HEK293T (cell line): ENCODE data around the gene SLC15A3.

Experiments used
- CTCF ChIA-PET: fragments of 350-600 bp; formaldehyde crosslinking; extraction: SDS; loops from one replicate; lab custom pipeline; 2021; ENCODE audit warnings: antibody characterized with exemption, inconsistent platforms; lab: Yijun Ruan, JAX
- POLR2A ChIA-PET: fragments of 350-600 bp; formaldehyde crosslinking; extraction: SDS; loops from one replicate; lab custom pipeline; 2020; ENCODE audit warnings: antibody characterized with exemption, inconsistent platforms; lab: Yijun Ruan, JAX
- DNase-seq: peaks from one replicate; pipeline ENCODE4 v3.0.0; 2012; ENCODE audit warnings: mixed read lengths; ENCODE audit errors: extremely low spot score
- ARNT ChIP-seq: fragments of 450-650 bp; IDR thresholded peaks from 2 replicates; pipeline ENCODE4 v1.6.1; 2017; ENCODE audit warnings: mild to moderate bottlenecking
- BHLHE40 ChIP-seq: fragments of 450-650 bp; IDR thresholded peaks from 2 replicates; pipeline ENCODE4 v1.6.1; 2016; ENCODE audit warnings: mild to moderate bottlenecking, moderate library complexity, borderline replicate concordance
- CTBP1 ChIP-seq: fragments of 450-650 bp; IDR thresholded peaks from 2 replicates; pipeline ENCODE4 v1.6.1; 2016; ENCODE audit warnings: borderline replicate concordance
- ELF4 ChIP-seq: fragments of 450-650 bp; IDR thresholded peaks from 2 replicates; pipeline ENCODE4 v1.6.1; 2017; ENCODE audit warnings: antibody characterized with exemption
- FOXA1 ChIP-seq: fragments of 450-650 bp; IDR thresholded peaks from 2 replicates; pipeline ENCODE4 v1.6.1; 2016; ENCODE audit warnings: mild to moderate bottlenecking
- FOXK2 ChIP-seq: fragments of 450-650 bp; IDR thresholded peaks from 2 replicates; pipeline ENCODE4 v1.6.1; 2016; ENCODE audit warnings: mild to moderate bottlenecking
- FOXM1 ChIP-seq: fragments of 450-650 bp; IDR thresholded peaks from 2 replicates; pipeline ENCODE4 v1.6.1; 2017; ENCODE audit warnings: mild to moderate bottlenecking, borderline replicate concordance
- HDGF ChIP-seq: fragments of 450-650 bp; IDR thresholded peaks from 2 replicates; pipeline ENCODE4 v1.6.1; 2017; ENCODE audit warnings: antibody characterized with exemption, borderline replicate concordance
- L3MBTL2 ChIP-seq: fragments of 450-650 bp; conservative IDR thresholded peaks from 2 replicates; pipeline ENCODE4 v1.6.1; 2016; ENCODE audit warnings: mild to moderate bottlenecking
- LEF1 ChIP-seq: fragments of 450-650 bp; IDR thresholded peaks from 2 replicates; pipeline ENCODE4 v1.6.1; 2017; ENCODE audit warnings: mild to moderate bottlenecking, borderline replicate concordance
- NFRKB ChIP-seq: fragments of 450-650 bp; IDR thresholded peaks from 2 replicates; pipeline ENCODE4 v1.6.1; 2016; ENCODE audit warnings: mild to moderate bottlenecking, moderate library complexity
- SP1 ChIP-seq: fragments of 450-650 bp; IDR thresholded peaks from 2 replicates; pipeline ENCODE4 v1.6.1; 2017
- SUZ12 ChIP-seq: fragments of 450-650 bp; IDR thresholded peaks from 2 replicates; pipeline ENCODE4 v1.6.1; 2016; ENCODE audit warnings: mild to moderate bottlenecking
- TARDBP ChIP-seq: fragments of 450-650 bp; IDR thresholded peaks from 2 replicates; pipeline ENCODE4 v1.6.1; 2016
- ZNF384 ChIP-seq: fragments of 450-650 bp; IDR thresholded peaks from 2 replicates; pipeline ENCODE4 v1.6.1; 2016
- TF ChIP-seq, protein P1 (sequence below): fragments of 450-650 bp; IDR thresholded peaks from 2 replicates; pipeline ENCODE4 v1.6.1; 2016

SLC15A3 gene

DNA sequence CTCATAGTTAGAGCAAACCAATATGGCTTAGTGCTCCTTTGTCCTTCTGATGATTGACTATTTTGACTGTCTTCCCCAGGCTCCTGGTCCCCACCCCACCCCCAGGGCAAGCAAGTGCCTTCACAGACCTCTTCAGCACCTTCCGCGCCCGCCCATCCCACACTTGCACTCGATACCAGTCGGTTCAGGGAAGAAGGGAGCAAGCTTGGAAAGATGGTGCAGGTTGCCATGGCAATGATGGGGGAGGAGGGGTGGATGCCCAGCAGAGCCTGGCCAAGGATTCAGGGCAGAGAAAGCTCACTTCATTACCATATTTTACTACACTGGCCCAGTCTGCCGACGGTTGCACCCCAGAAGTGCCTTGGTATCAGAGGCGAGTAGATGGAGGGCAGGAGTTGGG, 25.5 kb downstream of the SLC15A3 start:
- no peak for DNase-seq
- ChIA-PET CTCF (no interaction called here), POLR2A (interaction anchor here (0.6 to 2.1 kb wide), 2 partner anchors 13 to 21 kb away, joined by 3 to 8 read pairs; partner anchors contain the start of gene TMEM109)
- no peak for TF ChIP-seq HDGF
- TF ChIP-seq NFRKB = no peak
- TF ChIP-seq CTBP1 = no peak
- TF ChIP-seq ZNF384 = no peak
- TF ChIP-seq, protein P1, sequence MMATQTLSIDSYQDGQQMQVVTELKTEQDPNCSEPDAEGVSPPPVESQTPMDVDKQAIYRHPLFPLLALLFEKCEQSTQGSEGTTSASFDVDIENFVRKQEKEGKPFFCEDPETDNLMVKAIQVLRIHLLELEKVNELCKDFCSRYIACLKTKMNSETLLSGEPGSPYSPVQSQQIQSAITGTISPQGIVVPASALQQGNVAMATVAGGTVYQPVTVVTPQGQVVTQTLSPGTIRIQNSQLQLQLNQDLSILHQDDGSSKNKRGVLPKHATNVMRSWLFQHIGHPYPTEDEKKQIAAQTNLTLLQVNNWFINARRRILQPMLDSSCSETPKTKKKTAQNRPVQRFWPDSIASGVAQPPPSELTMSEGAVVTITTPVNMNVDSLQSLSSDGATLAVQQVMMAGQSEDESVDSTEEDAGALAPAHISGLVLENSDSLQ = no peak
- TF ChIP-seq SP1 = no peak
- no peak for TF ChIP-seq SUZ12
- TF ChIP-seq LEF1 = no peak
- TF ChIP-seq L3MBTL2 = no peak
- TF ChIP-seq ELF4 = no peak
- TF ChIP-seq TARDBP = no peak
- TF ChIP-seq FOXA1 = no peak
- TF ChIP-seq FOXM1 = no peak
- no peak for TF ChIP-seq FOXK2
- TF ChIP-seq BHLHE40 = no peak
- TF ChIP-seq ARNT = no peak

DNA sequence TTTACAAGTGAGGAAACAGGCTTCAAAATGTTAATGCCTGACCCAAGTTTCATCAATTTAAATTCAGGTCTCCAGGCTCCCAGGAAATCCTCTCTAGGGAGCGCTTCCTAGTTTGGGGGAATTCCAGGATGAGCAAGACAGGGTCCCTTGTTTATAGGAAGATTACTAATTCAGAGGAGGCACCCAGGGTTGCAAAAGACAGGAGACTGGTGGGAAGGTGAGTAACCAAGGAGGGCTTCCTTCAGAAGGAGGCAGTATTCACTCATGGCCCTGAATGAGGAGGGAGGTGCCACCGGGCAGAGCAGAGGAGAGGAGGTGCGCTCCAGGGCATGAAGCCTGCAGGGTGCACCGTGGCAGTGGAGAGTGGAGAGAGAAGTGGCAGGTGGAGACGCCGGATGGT, 26.1 kb downstream of the SLC15A3 start:
- no peak for DNase-seq
- ChIA-PET POLR2A (no interaction called here), CTCF (no interaction called here)
- TF ChIP-seq BHLHE40 (no peak), FOXM1 (no peak), SP1 (no peak), HDGF (no peak), LEF1 (no peak), CTBP1 (no peak), ELF4 (no peak), ARNT (no peak), NFRKB (no peak), L3MBTL2 (no peak), FOXK2 (no peak), TARDBP (no peak), FOXA1 (no peak), SUZ12 (no peak), ZNF384 (no peak)
- TF ChIP-seq, protein P1 = no peak

DNA sequence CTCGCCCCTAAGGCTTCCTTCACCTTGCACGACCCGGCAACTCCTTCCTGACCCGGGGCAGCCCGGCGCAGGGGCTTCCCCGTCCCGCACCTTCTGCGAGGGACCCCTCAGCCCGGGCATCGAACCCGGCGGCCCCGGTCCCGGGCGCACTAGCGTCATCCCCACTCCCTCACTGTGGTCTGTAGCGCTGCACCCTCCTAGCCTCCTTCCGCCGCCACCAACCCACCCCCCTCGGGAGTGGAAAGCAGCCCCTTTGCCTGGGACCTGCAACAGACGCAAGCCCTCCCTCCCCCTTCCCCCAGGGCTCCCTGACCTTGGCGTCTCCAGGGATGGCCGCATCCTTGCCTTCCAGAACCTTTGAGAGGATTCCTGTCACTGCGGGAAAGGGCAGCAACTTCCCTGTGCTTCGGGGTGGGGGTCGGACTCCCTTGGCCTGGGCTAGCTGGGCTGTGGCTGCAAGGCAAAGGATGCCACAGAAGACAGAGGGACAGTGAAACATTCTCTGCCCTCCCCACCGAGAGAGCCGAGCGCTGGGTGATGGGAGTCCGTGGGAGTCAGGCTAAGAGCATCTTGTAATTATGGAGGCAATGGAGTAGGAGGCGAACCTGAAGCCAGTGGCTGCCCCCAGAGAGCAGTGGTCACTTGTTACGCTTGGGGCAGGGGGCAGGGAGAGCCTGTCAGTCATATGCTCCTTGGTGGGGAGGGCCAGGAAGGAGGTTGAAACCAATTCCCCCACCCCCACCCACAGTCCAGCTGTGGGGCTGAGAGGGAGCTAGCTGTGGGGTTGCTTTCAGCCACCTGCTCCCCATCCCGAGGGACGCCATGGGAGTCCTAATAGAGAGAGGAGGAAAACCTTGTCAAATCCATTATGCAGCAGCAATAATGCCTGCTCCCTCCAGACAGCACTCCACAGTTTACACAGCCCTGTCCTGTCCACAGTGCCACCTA, 26.8 kb downstream of the SLC15A3 start:
- ChIA-PET POLR2A (no interaction called here), CTCF (no interaction called here)
- TF ChIP-seq L3MBTL2 (no peak), ZNF384 (no peak), SUZ12 (no peak), SP1 (no peak), TARDBP (no peak), FOXK2 (no peak), ELF4 (no peak)
- TF ChIP-seq, protein P1 = peak; percentile 58
- DNase-seq = peak; percentile 22

DNA sequence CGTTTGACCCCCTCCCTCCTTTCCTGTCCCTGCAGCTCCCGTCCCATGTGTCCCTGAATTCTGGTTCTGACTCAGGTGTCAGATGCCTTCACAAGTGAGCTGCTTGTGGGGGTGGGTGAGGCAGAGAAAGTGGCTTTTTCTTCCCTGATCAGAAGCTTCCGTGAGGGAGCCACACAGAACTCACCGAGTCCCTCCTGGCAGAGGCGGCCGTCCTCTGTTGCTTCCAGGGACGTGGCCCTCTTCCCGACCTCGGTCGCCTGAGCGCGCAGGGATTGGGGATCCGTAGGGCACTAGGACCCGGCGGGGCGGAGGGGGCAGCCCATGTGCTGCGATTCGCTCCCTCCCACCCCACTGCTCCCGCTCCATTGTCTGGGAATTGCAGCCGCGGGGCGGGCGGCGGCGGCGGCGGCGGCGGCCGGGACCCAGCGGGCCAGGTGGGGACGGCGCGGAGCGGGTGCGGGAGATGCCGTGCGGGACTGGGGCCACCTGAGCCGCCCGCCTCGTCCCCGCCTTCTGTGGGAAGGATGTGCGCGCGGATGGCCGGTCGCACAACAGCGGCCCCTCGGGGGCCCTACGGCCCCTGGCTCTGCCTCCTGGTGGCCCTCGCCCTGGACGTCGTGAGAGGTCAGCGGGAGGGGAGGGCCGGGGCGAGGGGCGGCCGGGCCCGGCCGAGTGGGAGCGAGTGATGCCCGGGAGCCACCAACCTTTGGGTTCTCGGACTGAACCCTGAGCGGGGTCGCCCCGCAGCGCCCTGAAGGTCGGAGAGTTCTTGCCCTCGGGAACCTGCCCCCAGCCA, 27.7 kb downstream of the SLC15A3 start, which contains the start of gene TMEM132A:
TSS of gene TMEM132A (plus strand) at position 351 of the 796 bp plus-strand sequence. CDS start at position 525, 174 bp downstream.
- TF ChIP-seq FOXK2 (no peak), ARNT (0 out of 2 replicates have a peak, but pooled peaks have one; percentile 32), SP1 (no peak), ELF4 (no peak), L3MBTL2 (0 out of 2 replicates have a peak, but pooled peaks have one; percentile 32), FOXM1 (peak; percentile 93), LEF1 (peak; percentile 23; the same call in 1 of the 2 replicates)
- TF ChIP-seq, protein P1 = no peak
- ChIA-PET POLR2A (interaction anchor here (1.4 to 1.7 kb wide), 2 partner anchors 11 to 18 kb away, joined by 5 to 10 read pairs; partner anchors contain the start of genes PRPF19 and TMEM109), CTCF (no interaction called here)
- DNase-seq = peak; percentile 89

DNA sequence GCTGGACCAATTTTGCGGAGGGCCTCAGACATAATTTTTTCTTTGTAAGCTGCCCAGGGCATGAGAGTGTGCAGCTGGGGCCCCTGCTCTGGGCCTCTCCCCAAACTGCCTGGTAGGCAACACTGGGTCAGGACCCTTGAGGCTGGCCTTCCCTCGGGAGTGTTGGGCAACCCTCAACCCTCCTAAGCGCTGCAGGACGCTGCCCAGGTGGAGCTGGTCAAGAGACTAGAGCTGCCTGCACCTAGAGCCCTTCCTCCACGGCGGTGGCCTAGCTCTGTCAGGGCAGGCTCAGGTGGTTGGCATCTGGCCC, 28.2 kb downstream of the SLC15A3 start:
- CTCF ChIA-PET = interaction anchor here (1.5 kb wide), 1 partner anchor 93 kb away, joined by 3 read pairs; no protein-coding TSS in a partner anchor
- TF ChIP-seq L3MBTL2 = no peak
- no peak for TF ChIP-seq TARDBP
- no peak for TF ChIP-seq FOXM1
- no peak for TF ChIP-seq BHLHE40
- no peak for TF ChIP-seq SUZ12
- TF ChIP-seq FOXA1 = no peak
- no peak for TF ChIP-seq FOXK2
- TF ChIP-seq HDGF = no peak
- no peak for TF ChIP-seq SP1
- TF ChIP-seq, protein P1 = no peak
- TF ChIP-seq ARNT = no peak
- TF ChIP-seq ZNF384 = no peak
- no peak for TF ChIP-seq LEF1
- no peak for TF ChIP-seq CTBP1
- POLR2A ChIA-PET = interaction anchor here (1.4 to 1.7 kb wide), 2 partner anchors 10 to 17 kb away, joined by 5 to 10 read pairs; partner anchors contain the start of genes PRPF19 and TMEM109
- DNase-seq = no peak
